C4-2B (cell line): ENCODE data around the gene BHLHE40.

Source experiments
- CTCF ChIP-seq: fragments of 450-650 bp; conservative IDR thresholded peaks from 2 replicates; pipeline ENCODE4 v1.5.1; 2017; ENCODE audit warnings: mild to moderate bottlenecking
- ZFX ChIP-seq: fragments of 450-650 bp; IDR thresholded peaks from 2 replicates; pipeline ENCODE4 v1.6.1; 2017

- TF ChIP-seq CTCF (no peak), ZFX (no peak)
Measured at GRCh38 chr3:4990069-4990468, 10.8 kb downstream of the BHLHE40 start.
